Uterus (tissue), 4 donors: Measurements from ENCODE around the gene RAMAC. TPM values are rescaled to one million over a fixed set of nuclear protein-coding genes. Genes with fewer than 3 reads are reported as not detected.
A peak's percentile ranks its signal among the peaks of the same experiment; 100 is the strongest.
"Not testable (repeated sequence)": the region's sequence is repeated elsewhere in the genome, so short reads cannot be mapped to it uniquely, and the experiment has no call there.

Experiments
- DNase-seq, 2 donors: peaks; one replicate each; pipeline ENCODE4 v3.0.0-alpha.2; 2019 to 2020
- H3K27ac ChIP-seq, 2 donors: fragments of 200-600 bp; sonication (generic); 1 replicate in 1 of 2; 2 replicates in 1 of 2; pipeline ENCODE4 v1.5.1; 2016 to 2018
- H3K27me3 ChIP-seq, 2 donors: fragments of 200-600 bp; sonication (generic); one replicate each; pipeline ENCODE4 v1.5.1; 2018 to 2019; ENCODE audit warnings: control low read depth in 1 of 2
- H3K36me3 ChIP-seq, 2 donors: fragments of 200-600 bp; sonication (generic); one replicate each; pipeline ENCODE4 v1.5.1; 2019; ENCODE audit warnings: control low read depth in 1 of 2
- H3K4me1 ChIP-seq, 2 donors: fragments of 200-600 bp; sonication (generic); one replicate each; pipeline ENCODE4 v1.5.1; 2018 to 2019; ENCODE audit warnings: control low read depth in 1 of 2
- H3K4me3 ChIP-seq, 2 donors: fragments of 200-600 bp; sonication (generic); 1 replicate in 1 of 2; 2 replicates in 1 of 2; pipeline ENCODE4 v1.5.1; 2018 to 2019; ENCODE audit warnings: mild to moderate bottlenecking in 1 of 2
- H3K9me3 ChIP-seq, 2 donors: fragments of 200-600 bp; sonication (generic); one replicate each; pipeline ENCODE4 v1.5.1; 2019; ENCODE audit warnings: control low read depth in 1 of 2
- POLR2A ChIP-seq, 2 donors: fragments of 450-650 bp; IDR thresholded peaks; one replicate each; pipeline ENCODE4 v1.6.1; 2016; ENCODE audit warnings: antibody characterized with exemption in 2 of 2, mild to moderate bottlenecking in 1 of 2, moderate library complexity in 1 of 2
- intact Hi-C: fragments of 100-400 bp; cut with DNase I; formaldehyde crosslinking; loops from one replicate; pipeline ENCODE4 v1.15.1; 2023; ENCODE audit warnings: low total_unique reads
- total RNA-seq, 4 donors: library from RNA; depleted of rRNA in 3 of 4; stranded (reverse); fragments of >200 nt in 3 of 4; gene quantifications; one replicate each; pipeline versions ENCODE4 v1.1.0 to v1.2.4, GENCODE V29; 2014 to 2023
- TF ChIP-seq, protein P1 (sequence below), 4 experiments: fragments of 200-600 bp in 2 of 4; fragments of 450-650 bp in 2 of 4; sonication (generic) in 2 of 4; IDR thresholded peaks; one replicate each; pipeline ENCODE4 v1.5.1; 2016 to 2019; ENCODE audit warnings: antibody characterized with exemption in 4 of 4, mild to moderate bottlenecking in 2 of 4, moderate library complexity in 1 of 4
- donor health status: DM: yes; HTN: yes; CAD: no.

Gene RAMAC
- total RNA-seq, 4 donors from 2014 or later = 4.9 to 43.5 (median 13.9) TPM

DNA sequence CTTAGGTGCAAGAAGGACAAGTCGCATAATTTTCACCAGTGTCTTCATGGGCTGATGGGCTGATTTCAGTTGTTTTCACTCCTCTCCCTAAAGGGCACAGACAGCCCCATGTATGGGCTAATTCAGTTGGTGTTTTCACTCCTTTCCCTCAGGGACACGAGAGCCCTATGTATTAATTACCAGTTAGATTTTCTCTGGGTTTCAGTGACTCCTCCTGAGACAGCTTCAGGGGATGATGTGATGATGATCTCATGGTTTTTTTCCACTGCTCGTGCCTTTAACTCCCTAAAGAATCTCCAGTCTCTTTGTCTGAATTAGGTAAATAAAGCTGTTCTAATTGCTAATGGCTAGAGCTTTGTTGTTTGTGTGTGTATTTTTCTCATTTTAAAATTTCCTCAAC, 9.9 kb downstream of the RAMAC start:
- H3K4me3 ChIP-seq = no peak overlapping the region
- intact Hi-C loops = no loop called here
- no peaks in the 10 kb centered on the region for H3K27me3 ChIP-seq
- no peaks in the 10 kb centered on the region for H3K9me3 ChIP-seq
- no peak overlapping the region for H3K27ac ChIP-seq
- TF ChIP-seq, protein P1, sequence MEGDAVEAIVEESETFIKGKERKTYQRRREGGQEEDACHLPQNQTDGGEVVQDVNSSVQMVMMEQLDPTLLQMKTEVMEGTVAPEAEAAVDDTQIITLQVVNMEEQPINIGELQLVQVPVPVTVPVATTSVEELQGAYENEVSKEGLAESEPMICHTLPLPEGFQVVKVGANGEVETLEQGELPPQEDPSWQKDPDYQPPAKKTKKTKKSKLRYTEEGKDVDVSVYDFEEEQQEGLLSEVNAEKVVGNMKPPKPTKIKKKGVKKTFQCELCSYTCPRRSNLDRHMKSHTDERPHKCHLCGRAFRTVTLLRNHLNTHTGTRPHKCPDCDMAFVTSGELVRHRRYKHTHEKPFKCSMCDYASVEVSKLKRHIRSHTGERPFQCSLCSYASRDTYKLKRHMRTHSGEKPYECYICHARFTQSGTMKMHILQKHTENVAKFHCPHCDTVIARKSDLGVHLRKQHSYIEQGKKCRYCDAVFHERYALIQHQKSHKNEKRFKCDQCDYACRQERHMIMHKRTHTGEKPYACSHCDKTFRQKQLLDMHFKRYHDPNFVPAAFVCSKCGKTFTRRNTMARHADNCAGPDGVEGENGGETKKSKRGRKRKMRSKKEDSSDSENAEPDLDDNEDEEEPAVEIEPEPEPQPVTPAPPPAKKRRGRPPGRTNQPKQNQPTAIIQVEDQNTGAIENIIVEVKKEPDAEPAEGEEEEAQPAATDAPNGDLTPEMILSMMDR (IDR thresholded peaks at IDR 0.05) = no peak
- no peak for TF ChIP-seq POLR2A (IDR thresholded peaks at IDR 0.05)
- no peaks in the 10 kb centered on the region for H3K36me3 ChIP-seq
- no peak for DNase-seq
- H3K4me1 ChIP-seq = peaks cover 0 to 4% of the 10 kb centered on the region in 2 donors

DNA sequence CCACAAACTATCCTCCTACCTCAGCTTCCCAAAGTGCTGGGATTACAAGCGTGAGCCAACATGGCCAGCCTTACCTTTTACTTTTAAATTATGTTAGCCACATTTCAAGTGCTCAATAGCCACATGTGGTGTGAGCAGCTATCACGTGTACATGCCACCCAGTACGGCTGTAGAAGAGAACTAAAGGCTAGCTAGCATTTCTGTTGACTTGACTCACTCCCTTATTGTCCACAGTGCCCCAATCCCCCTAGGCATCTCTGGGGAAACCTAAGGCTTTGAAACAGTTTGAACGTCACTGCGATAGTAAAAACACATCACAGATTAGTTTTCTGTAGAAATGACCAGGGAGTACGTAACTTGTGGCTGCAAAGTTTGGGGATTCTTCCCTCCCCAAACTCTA, 13.4 kb downstream of the RAMAC start:
- no peak overlapping the region for H3K27ac ChIP-seq
- TF ChIP-seq, protein P1 (IDR thresholded peaks at IDR 0.05) = no peak
- TF ChIP-seq POLR2A (IDR thresholded peaks at IDR 0.05) = no peak
- no peaks in the 10 kb centered on the region for H3K27me3 ChIP-seq
- H3K36me3 ChIP-seq = no peaks in the 10 kb centered on the region
- DNase-seq = no peak
- H3K4me1 ChIP-seq = peaks cover 0 to 4% of the 10 kb centered on the region in 2 donors
- no peak overlapping the region for H3K4me3 ChIP-seq
- H3K9me3 ChIP-seq = no peaks in the 10 kb centered on the region
- intact Hi-C loops = no loop called here

DNA sequence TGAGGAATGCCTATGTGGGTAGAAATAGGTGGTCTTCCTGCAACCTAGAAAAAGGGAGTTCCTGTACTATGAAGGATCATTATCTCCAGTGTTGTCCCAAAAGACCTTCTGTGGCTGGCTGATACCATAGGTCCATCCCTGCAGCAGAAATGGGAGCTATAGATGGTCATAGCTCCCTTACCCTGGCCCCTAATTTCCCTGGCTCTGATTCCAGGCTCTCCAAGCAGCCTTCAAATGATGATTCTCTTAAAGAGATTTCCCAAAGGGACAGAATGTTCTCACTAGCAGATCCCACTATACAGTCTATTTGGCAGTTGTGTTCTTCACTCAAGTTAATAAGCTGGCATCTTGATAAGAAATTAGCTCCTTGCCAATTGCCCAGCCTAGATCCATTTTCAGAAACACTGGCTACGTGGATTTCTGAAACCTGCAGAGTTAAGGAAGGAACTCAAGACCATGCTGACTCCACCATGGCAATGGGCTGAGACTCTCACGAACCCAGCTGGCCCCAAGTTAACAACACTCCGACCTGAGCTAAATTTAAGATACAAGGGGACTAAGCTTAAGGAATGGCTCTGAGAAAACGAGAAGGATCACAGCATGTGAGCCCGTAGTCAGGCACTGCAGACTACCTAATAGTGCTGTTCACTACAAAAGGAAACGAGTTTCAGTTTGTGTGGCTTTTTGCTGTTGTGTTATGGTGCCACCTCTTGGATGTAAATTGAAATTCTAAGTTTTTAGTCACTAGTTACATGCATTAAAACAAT, 14.1 kb downstream of the RAMAC start:
- peaks cover 0 to 4% of the 10 kb centered on the region in 2 donors for H3K4me1 ChIP-seq
- no peaks in the 10 kb centered on the region for H3K36me3 ChIP-seq
- no peaks in the 10 kb centered on the region for H3K9me3 ChIP-seq
- H3K27me3 ChIP-seq = no peaks in the 10 kb centered on the region
- intact Hi-C loops = no loop called here
- H3K27ac ChIP-seq = peak overlapping the region in 1 of 2 donors; percentile 30
- TF ChIP-seq, protein P1 (IDR thresholded peaks at IDR 0.05) = peak in 3 of 4 experiments; percentile 15 to 46 (median 35)
- no peak for TF ChIP-seq POLR2A (IDR thresholded peaks at IDR 0.05)
- no peak overlapping the region for H3K4me3 ChIP-seq
- DNase-seq = no peak

DNA sequence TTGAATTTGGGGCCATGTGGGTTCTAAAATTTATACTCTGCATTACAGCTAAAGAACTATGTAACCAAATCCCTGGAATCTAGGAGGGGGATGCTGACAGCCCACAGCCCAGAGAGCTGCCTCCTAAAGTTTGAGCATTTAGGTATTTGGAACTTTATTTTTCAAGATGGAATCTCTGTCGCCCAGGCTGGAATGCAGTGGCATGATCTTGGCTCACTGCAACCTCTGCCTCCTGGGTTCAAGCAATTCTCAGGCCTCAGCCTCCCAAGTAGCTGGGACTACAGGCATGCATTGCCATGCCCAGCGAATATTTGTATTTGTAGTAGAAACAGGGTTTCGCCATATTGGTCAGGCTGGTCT, 14.6 kb downstream of the RAMAC start:
- H3K27ac ChIP-seq, intact Hi-C loops, H3K27me3 ChIP-seq, H3K9me3 ChIP-seq, DNase-seq, H3K4me3 ChIP-seq, H3K4me1 ChIP-seq, H3K36me3 ChIP-seq: not testable (repeated sequence)

DNA sequence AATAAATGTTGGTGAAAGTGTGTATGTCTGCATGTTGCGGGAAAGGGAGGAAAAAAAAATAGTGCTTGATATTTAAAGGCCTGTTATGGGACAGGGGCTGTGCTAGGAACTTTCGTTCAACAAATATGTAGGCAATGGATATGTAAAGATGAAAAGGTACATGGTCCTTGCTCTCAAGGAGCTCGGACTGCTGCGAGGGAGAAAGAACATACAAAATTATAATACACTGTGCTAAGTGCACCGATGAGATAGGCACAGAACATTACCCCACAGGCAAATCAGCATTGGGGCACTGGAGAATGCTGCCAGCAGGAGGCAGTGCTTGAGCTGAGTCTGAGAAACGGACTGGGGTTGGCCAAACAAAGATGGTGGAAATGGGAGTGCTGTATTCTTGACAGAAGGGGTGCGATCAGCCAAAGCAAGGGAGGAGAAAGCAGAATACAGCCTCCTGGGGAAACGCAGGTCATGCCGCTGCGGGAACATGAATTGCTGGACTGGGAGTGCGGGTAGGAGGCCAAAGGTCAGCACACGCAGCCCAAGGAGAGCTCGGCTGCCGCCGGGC, 24.8 kb downstream of the RAMAC start:
- H3K27ac ChIP-seq = peak overlapping the region; percentile 69 to 83
- intact Hi-C loops = no loop called here
- no peaks in the 10 kb centered on the region for H3K36me3 ChIP-seq
- H3K4me1 ChIP-seq = no peaks in the 10 kb centered on the region
- TF ChIP-seq, protein P1 (IDR thresholded peaks at IDR 0.05) = peak in 3 of 4 experiments; percentile 36 to 47 (median 41)
- no peak for TF ChIP-seq POLR2A (IDR thresholded peaks at IDR 0.05)
- no peaks in the 10 kb centered on the region for H3K9me3 ChIP-seq
- no peaks in the 10 kb centered on the region for H3K27me3 ChIP-seq
- H3K4me3 ChIP-seq = peak overlapping the region; percentile 98
- DNase-seq = peak; percentile 36 to 50
